Neural progenitor cell (in vitro differentiated cells): Measurements from ENCODE around the gene LIPC. TPM values are rescaled to one million over a fixed set of nuclear protein-coding genes. Genes with fewer than 3 reads are reported as not detected.

Source experiments
- DNase-seq: peaks from one replicate; pipeline ENCODE4 v3.0.0-alpha.2; 2016; ENCODE audit warnings: low spot score
- H2AFZ ChIP-seq: fragments of 200-600 bp; sonication (generic); replicated peaks from 2 replicates; pipeline ENCODE4 v1.6.1; 2016; ENCODE audit warnings: antibody characterized with exemption
- H3F3A ChIP-seq: fragments of 200-600 bp; sonication (generic); 2 replicates; pipeline ENCODE4 v1.6.1; 2016; ENCODE audit warnings: antibody characterized with exemption, low read depth
- H3K27ac ChIP-seq: fragments of 200-600 bp; sonication (generic); 2 replicates; pipeline ENCODE4 v1.5.1; 2016; ENCODE audit warnings: mild to moderate bottlenecking
- H3K27me3 ChIP-seq: fragments of 200-600 bp; sonication (generic); 2 replicates; pipeline ENCODE4 v1.6.1; 2016; ENCODE audit warnings: mild to moderate bottlenecking, moderate library complexity
- H3K36me3 ChIP-seq: fragments of 200-600 bp; sonication (generic); 2 replicates; pipeline ENCODE4 v1.5.1; 2016
- H3K4me1 ChIP-seq: fragments of 200-600 bp; sonication (generic); 2 replicates; pipeline ENCODE4 v1.6.1; 2016; ENCODE audit warnings: mixed run types
- H3K4me2 ChIP-seq: fragments of 200-600 bp; sonication (generic); 2 replicates; pipeline ENCODE4 v1.6.1; 2016
- H3K4me3 ChIP-seq: fragments of 200-600 bp; sonication (generic); 2 replicates; pipeline ENCODE4 v1.5.1; 2016
- H3K79me2 ChIP-seq: fragments of 200-600 bp; sonication (generic); 2 replicates; pipeline ENCODE4 v1.6.1; 2016; ENCODE audit warnings: low read depth
- H3K9ac ChIP-seq: fragments of 200-600 bp; sonication (generic); 2 replicates; pipeline ENCODE4 v1.6.1; 2016
- H3K9me3 ChIP-seq: fragments of 200-600 bp; sonication (generic); 2 replicates; pipeline ENCODE4 v1.5.1; 2016; ENCODE audit warnings: low read depth
- H4K20me1 ChIP-seq: fragments of 200-600 bp; sonication (generic); 2 replicates; pipeline ENCODE4 v1.6.1; 2016; ENCODE audit warnings: low read depth
- H3K27ac Mint-ChIP-seq: 3 replicates; pipeline ENCODE4 v1.8.0; 2021; ENCODE audit warnings: mixed read lengths
- H3K27me3 Mint-ChIP-seq: 2 replicates; pipeline ENCODE4 v1.8.0; 2022; ENCODE audit warnings: low read depth, mild to moderate bottlenecking, inconsistent platforms, moderate library complexity, mixed read lengths; ENCODE audit not compliant: insufficient read depth
- H3K36me3 Mint-ChIP-seq: 3 replicates; pipeline ENCODE4 v1.8.0; 2021; ENCODE audit warnings: mixed read lengths
- H3K4me1 Mint-ChIP-seq: 3 replicates; pipeline ENCODE4 v1.8.0; 2021; ENCODE audit warnings: mixed read lengths
- H3K4me3 Mint-ChIP-seq: 3 replicates; pipeline ENCODE4 v1.8.0; 2021; ENCODE audit warnings: mild to moderate bottlenecking, moderate library complexity, mixed read lengths
- H3K9me3 Mint-ChIP-seq: 3 replicates; pipeline ENCODE4 v1.8.0; 2020; ENCODE audit warnings: mixed read lengths
- CTCF ChIP-seq: fragments of 200-600 bp; sonication (generic); IDR thresholded peaks from 2 replicates; pipeline ENCODE4 v1.5.1; 2017; ENCODE audit warnings: antibody characterized with exemption, mild to moderate bottlenecking
- EZH2 ChIP-seq: fragments of 200-600 bp; sonication (generic); IDR thresholded peaks from 2 replicates; pipeline ENCODE4 v1.6.1; 2017; ENCODE audit warnings: antibody characterized with exemption, mild to moderate bottlenecking, moderate library complexity
- EZH2phosphoT487 ChIP-seq: fragments of 200-600 bp; sonication (generic); IDR thresholded peaks from 2 replicates; pipeline ENCODE4 v1.6.1; 2017; ENCODE audit warnings: antibody characterized with exemption
- total RNA-seq: library from RNA; depleted of rRNA; stranded (reverse); fragments of >200 nt; gene quantifications from 2 replicates; pipeline ENCODE4 v1.2.3, GENCODE V29; 2015; ENCODE audit warnings: low replicate concordance

LIPC gene
- total RNA-seq, 1 donor from 2014 or later: not detected

GRCh38 chr15:58535894-58536293 lies 104.1 kb downstream of the LIPC start:
- Histone ChIP-seq H3K9me3 (no peaks in the 10 kb centered on the region), H3K4me3 (no peak overlapping the region), H2AFZ (no peak overlapping the region), H3K79me2 (no peaks in the 10 kb centered on the region), H3K9ac (no peak overlapping the region), H3K27ac (no peak overlapping the region), H3K36me3 (no peaks in the 10 kb centered on the region), H4K20me1 (no peaks in the 10 kb centered on the region), H3K4me1 (no peaks in the 10 kb centered on the region), H3F3A (no peaks in the 10 kb centered on the region), H3K27me3 (no peaks in the 10 kb centered on the region), H3K4me2 (no peak overlapping the region)
- DNase-seq: no peak
- TF ChIP-seq CTCF (no peak), EZH2 (no peak), EZH2phosphoT487 (no peak)
- Mint-ChIP-seq H3K36me3 (no peaks in the 10 kb centered on the region), H3K4me1 (peaks cover 11% of the 10 kb centered on the region), H3K27ac (no peak overlapping the region), H3K4me3 (no peak overlapping the region), H3K27me3 (no peaks in the 10 kb centered on the region), H3K9me3 (no peaks in the 10 kb centered on the region)

- H2AFZ ChIP-seq: no peak overlapping the region
- no peak overlapping the region for H3K27ac ChIP-seq
- Mint-ChIP-seq H3K4me3 (no peak overlapping the region), H3K9me3 (no peaks in the 10 kb centered on the region), H3K36me3 (no peaks in the 10 kb centered on the region), H3K27me3 (no peaks in the 10 kb centered on the region), H3K27ac (no peak overlapping the region), H3K4me1 (peaks cover 11% of the 10 kb centered on the region)
- H3K36me3 ChIP-seq: no peaks in the 10 kb centered on the region
- H3F3A ChIP-seq: no peaks in the 10 kb centered on the region
- H3K79me2 ChIP-seq: no peaks in the 10 kb centered on the region
- DNase-seq: no peak
- H3K4me3 ChIP-seq: no peak overlapping the region
- no peak overlapping the region for H3K9ac ChIP-seq
- H3K27me3 ChIP-seq: no peaks in the 10 kb centered on the region
- TF ChIP-seq CTCF (no peak), EZH2phosphoT487 (no peak)
- H4K20me1 ChIP-seq: no peaks in the 10 kb centered on the region
- H3K4me1 ChIP-seq: no peaks in the 10 kb centered on the region
- no peaks in the 10 kb centered on the region for H3K9me3 ChIP-seq
- H3K4me2 ChIP-seq: no peak overlapping the region
Measured at GRCh38 chr15:58536414-58536813, 104.6 kb downstream of the LIPC start.

- H3K36me3 ChIP-seq: no peaks in the 10 kb centered on the region
- H3K9me3 ChIP-seq: no peaks in the 10 kb centered on the region
- H3F3A ChIP-seq: no peaks in the 10 kb centered on the region
- H3K4me3 ChIP-seq: no peak overlapping the region
- DNase-seq: no peak
- H3K9ac ChIP-seq: no peak overlapping the region
- H4K20me1 ChIP-seq: no peaks in the 10 kb centered on the region
- no peak overlapping the region for H3K4me2 ChIP-seq
- H3K27me3 Mint-ChIP-seq: no peaks in the 10 kb centered on the region
- no peaks in the 10 kb centered on the region for H3K27me3 ChIP-seq
- no peak overlapping the region for H2AFZ ChIP-seq
- no peaks in the 10 kb centered on the region for H3K4me1 ChIP-seq
- no peak overlapping the region for H3K4me3 Mint-ChIP-seq
- no peaks in the 10 kb centered on the region for H3K79me2 ChIP-seq
- no peaks in the 10 kb centered on the region for H3K36me3 Mint-ChIP-seq
- no peaks in the 10 kb centered on the region for H3K9me3 Mint-ChIP-seq
- no peak overlapping the region for H3K27ac ChIP-seq
- no peak overlapping the region for H3K27ac Mint-ChIP-seq
- peaks cover 11% of the 10 kb centered on the region for H3K4me1 Mint-ChIP-seq
- no peak for TF ChIP-seq CTCF
- TF ChIP-seq EZH2: no peak
- no peak for TF ChIP-seq EZH2phosphoT487
Measured at GRCh38 chr15:58537033-58537432, 105.2 kb downstream of the LIPC start.
